ENCODE results near the gene CNPY1.

GRCh38 chr7:155491812-155492211 is 54.5 kb downstream of the CNPY1 start:
- TF ChIP-seq POLR2A (IDR thresholded peaks at IDR 0.05; ENCODE audit: low read length) (no peak), GATA1 (IDR thresholded peaks at IDR 0.05; ENCODE audit: low read depth, low read length) (no peak)

Measured in erythroblast (primary cell).